Measurements from ENCODE around the gene CLBA1.
A peak's percentile ranks its signal among the peaks of the same experiment; 100 is the strongest.

Gene CLBA1

GRCh38 chr14:104966261-104966865 lies 19.2 kb upstream of the CLBA1 start:
- Histone ChIP-seq H3K4me3 (ENCODE audit: low read length) (no peak overlapping the region), H3K36me3 (ENCODE audit: control insufficient read depth, insufficient read depth, low read length) (no peaks in the 10 kb centered on the region), H3K9me3 (ENCODE audit: control insufficient read depth, low read length) (no peaks in the 10 kb centered on the region), H3K27me3 (ENCODE audit: control insufficient read depth, insufficient read depth, low read length) (peaks cover 23% of the 10 kb centered on the region), H3K4me1 (ENCODE audit: control insufficient read depth, insufficient read depth, low read length) (peaks cover 46% of the 10 kb centered on the region), H3K9ac (ENCODE audit: low read length) (peak overlapping the region; percentile 39)

- H3K4me3 ChIP-seq (ENCODE audit: low read length) = peak overlapping the region; percentile 14
- peaks cover 23% of the 10 kb centered on the region for H3K27me3 ChIP-seq (ENCODE audit: control insufficient read depth, insufficient read depth, low read length)
- no peaks in the 10 kb centered on the region for H3K9me3 ChIP-seq (ENCODE audit: control insufficient read depth, low read length)
- peaks cover 52% of the 10 kb centered on the region for H3K4me1 ChIP-seq (ENCODE audit: control insufficient read depth, insufficient read depth, low read length)
- peak overlapping the region; percentile 39 for H3K9ac ChIP-seq (ENCODE audit: low read length)
- no peaks in the 10 kb centered on the region for H3K36me3 ChIP-seq (ENCODE audit: control insufficient read depth, insufficient read depth, low read length)
These were observed 18.6 kb upstream of the CLBA1 start for GRCh38 chr14:104966981-104967385.

GRCh38 chr14:104967386-104968152 lies 18.0 kb upstream of the CLBA1 start:
- H3K9ac ChIP-seq (ENCODE audit: low read length) = peak overlapping the region; percentile 43
- no peaks in the 10 kb centered on the region for H3K36me3 ChIP-seq (ENCODE audit: control insufficient read depth, insufficient read depth, low read length)
- peaks cover 58% of the 10 kb centered on the region for H3K4me1 ChIP-seq (ENCODE audit: control insufficient read depth, insufficient read depth, low read length)
- H3K9me3 ChIP-seq (ENCODE audit: control insufficient read depth, low read length) = no peaks in the 10 kb centered on the region
- H3K27me3 ChIP-seq (ENCODE audit: control insufficient read depth, insufficient read depth, low read length) = peaks cover 23% of the 10 kb centered on the region
- H3K4me3 ChIP-seq (ENCODE audit: low read length) = peak overlapping the region; percentile 14

GRCh38 chr14:104968153-104968527 lies 17.4 kb upstream of the CLBA1 start:
- peaks cover 23% of the 10 kb centered on the region for H3K27me3 ChIP-seq (ENCODE audit: control insufficient read depth, insufficient read depth, low read length)
- H3K4me3 ChIP-seq (ENCODE audit: low read length) = peak overlapping the region; percentile 14
- peak overlapping the region; percentile 43 for H3K9ac ChIP-seq (ENCODE audit: low read length)
- H3K4me1 ChIP-seq (ENCODE audit: control insufficient read depth, insufficient read depth, low read length) = peaks cover 63% of the 10 kb centered on the region
- no peaks in the 10 kb centered on the region for H3K36me3 ChIP-seq (ENCODE audit: control insufficient read depth, insufficient read depth, low read length)
- H3K9me3 ChIP-seq (ENCODE audit: control insufficient read depth, low read length) = no peaks in the 10 kb centered on the region

- Histone ChIP-seq H3K27me3 (ENCODE audit: control insufficient read depth, insufficient read depth, low read length) (peaks cover 23% of the 10 kb centered on the region), H3K36me3 (ENCODE audit: control insufficient read depth, insufficient read depth, low read length) (no peaks in the 10 kb centered on the region), H3K9me3 (ENCODE audit: control insufficient read depth, low read length) (no peaks in the 10 kb centered on the region), H3K9ac (ENCODE audit: low read length) (peak overlapping the region; percentile 43), H3K4me1 (ENCODE audit: control insufficient read depth, insufficient read depth, low read length) (peaks cover 70% of the 10 kb centered on the region), H3K4me3 (ENCODE audit: low read length) (peak overlapping the region; percentile 14)
These were observed 16.8 kb upstream of the CLBA1 start for GRCh38 chr14:104968541-104969401.

GRCh38 chr14:104969741-104970230 lies 15.8 kb upstream of the CLBA1 start:
- H3K9ac ChIP-seq (ENCODE audit: low read length) = no peak overlapping the region
- H3K4me1 ChIP-seq (ENCODE audit: control insufficient read depth, insufficient read depth, low read length) = peaks cover 79% of the 10 kb centered on the region
- H3K36me3 ChIP-seq (ENCODE audit: control insufficient read depth, insufficient read depth, low read length) = no peaks in the 10 kb centered on the region
- H3K9me3 ChIP-seq (ENCODE audit: control insufficient read depth, low read length) = no peaks in the 10 kb centered on the region
- no peak overlapping the region for H3K4me3 ChIP-seq (ENCODE audit: low read length)
- peaks cover 27% of the 10 kb centered on the region for H3K27me3 ChIP-seq (ENCODE audit: control insufficient read depth, insufficient read depth, low read length)

GRCh38 chr14:104970231-104971068 lies 15.1 kb upstream of the CLBA1 start:
- Histone ChIP-seq H3K4me1 (ENCODE audit: control insufficient read depth, insufficient read depth, low read length) (peaks cover 86% of the 10 kb centered on the region), H3K27me3 (ENCODE audit: control insufficient read depth, insufficient read depth, low read length) (peaks cover 33% of the 10 kb centered on the region), H3K9ac (ENCODE audit: low read length) (no peak overlapping the region), H3K4me3 (ENCODE audit: low read length) (no peak overlapping the region), H3K9me3 (ENCODE audit: control insufficient read depth, low read length) (no peaks in the 10 kb centered on the region), H3K36me3 (ENCODE audit: control insufficient read depth, insufficient read depth, low read length) (no peaks in the 10 kb centered on the region)

- H3K27me3 ChIP-seq (ENCODE audit: control insufficient read depth, insufficient read depth, low read length) = peaks cover 33% of the 10 kb centered on the region
- H3K9me3 ChIP-seq (ENCODE audit: control insufficient read depth, low read length) = no peaks in the 10 kb centered on the region
- H3K4me3 ChIP-seq (ENCODE audit: low read length) = no peak overlapping the region
- no peaks in the 10 kb centered on the region for H3K36me3 ChIP-seq (ENCODE audit: control insufficient read depth, insufficient read depth, low read length)
- H3K9ac ChIP-seq (ENCODE audit: low read length) = peak overlapping the region; percentile 77
- H3K4me1 ChIP-seq (ENCODE audit: control insufficient read depth, insufficient read depth, low read length) = peaks cover 92% of the 10 kb centered on the region
These were observed 13.9 kb upstream of the CLBA1 start for GRCh38 chr14:104971447-104972240.

- Histone ChIP-seq H3K4me3 (ENCODE audit: low read length) (peak overlapping the region; percentile 31), H3K27me3 (ENCODE audit: control insufficient read depth, insufficient read depth, low read length) (peaks cover 36% of the 10 kb centered on the region), H3K4me1 (ENCODE audit: control insufficient read depth, insufficient read depth, low read length) (peaks cover 92% of the 10 kb centered on the region), H3K9me3 (ENCODE audit: control insufficient read depth, low read length) (no peaks in the 10 kb centered on the region), H3K9ac (ENCODE audit: low read length) (peak overlapping the region; percentile 77), H3K36me3 (ENCODE audit: control insufficient read depth, insufficient read depth, low read length) (no peaks in the 10 kb centered on the region)
These were observed 13.1 kb upstream of the CLBA1 start for GRCh38 chr14:104972301-104973134.

GRCh38 chr14:104973135-104973384 lies 12.5 kb upstream of the CLBA1 start:
- H3K4me3 ChIP-seq (ENCODE audit: low read length) = peak overlapping the region; percentile 31
- H3K27me3 ChIP-seq (ENCODE audit: control insufficient read depth, insufficient read depth, low read length) = peaks cover 36% of the 10 kb centered on the region
- H3K9ac ChIP-seq (ENCODE audit: low read length) = peak overlapping the region; percentile 77
- no peaks in the 10 kb centered on the region for H3K9me3 ChIP-seq (ENCODE audit: control insufficient read depth, low read length)
- peaks cover 91% of the 10 kb centered on the region for H3K4me1 ChIP-seq (ENCODE audit: control insufficient read depth, insufficient read depth, low read length)
- no peaks in the 10 kb centered on the region for H3K36me3 ChIP-seq (ENCODE audit: control insufficient read depth, insufficient read depth, low read length)
